ENCODE measurements around the gene DNAJC11. TPM values are rescaled to one million over a fixed set of nuclear protein-coding genes. Genes with fewer than 3 reads are reported as not detected.
A peak's percentile ranks its signal among the peaks of the same experiment; 100 is the strongest.

DNAJC11 gene
- polyA plus RNA-seq, 2 of the 4 experiments (the other 2 are of a cell fraction) = 35.7 to 48.5 TPM

GRCh38 chr1:6613361-6614018 is 88.1 kb downstream of the DNAJC11 start, which contains the start of gene PHF13:
Gene PHF13, plus strand, starts transcription at chr1:6613731. Its CDS starts 336 bp downstream, at chr1:6614067.
- peak; percentile 90 to 96 for ATAC-seq
- peak; percentile 88 to 98 for DNase-seq (ENCODE audit: low read depth in 1 of 2, low spot score in 1 of 2)
- POLR2A ChIA-PET = interaction anchor here (0.7 kb wide), 1 partner anchor 122 kb away, joined by 3 read pairs; the partner anchor contains the start of gene PLEKHG5
- H3K4me2 ChIP-seq = peak within 1 kb of the TSS; percentile 94
- peak within 1 kb of the TSS; percentile 96 to 98 for H3K27ac ChIP-seq
- H3K4me3 ChIP-seq = peak within 1 kb of the TSS; percentile 99
- TF ChIP-seq POLR2A (IDR thresholded peaks at IDR 0.05; ENCODE audit: low read length) (0 out of 2 replicates have a peak, but pooled peaks have one; percentile 10), HOXB13 (CRISPR knock-in tag; IDR thresholded peaks at IDR 0.05; ENCODE audit: low read depth) (no peak), REST (IDR thresholded peaks at IDR 0.05) (no peak), MYC (IDR thresholded peaks at IDR 0.05; ENCODE audit: borderline replicate concordance, low read length) (no peak; the same call in 1 of the 2 replicates), EHMT2 (IDR thresholded peaks at IDR 0.05; ENCODE audit: low read depth) (no peak), POLR2AphosphoS2 (conservative IDR thresholded peaks at IDR 0.05; ENCODE audit: low read length) (no peak), NR3C1 (IDR thresholded peaks at IDR 0.05) (no peak), JUN (IDR thresholded peaks at IDR 0.05) (peak in 1 of 2 experiments; percentile 45; a peak in 1 of 5 replicates), CHD2 (IDR thresholded peaks at IDR 0.05; ENCODE audit: low read length, partially characterized antibody) (peak; percentile 58), ESRRA (IDR thresholded peaks at IDR 0.05; ENCODE audit: borderline replicate concordance, low read length) (no peak), CEBPB (IDR thresholded peaks at IDR 0.05) (no peak), FOXS1 (CRISPR knock-in tag; IDR thresholded peaks at IDR 0.05) (no peak), NPAS2 (CRISPR knock-in tag; IDR thresholded peaks at IDR 0.05; ENCODE audit: borderline replicate concordance) (no peak)
- TF ChIP-seq, protein P1, sequence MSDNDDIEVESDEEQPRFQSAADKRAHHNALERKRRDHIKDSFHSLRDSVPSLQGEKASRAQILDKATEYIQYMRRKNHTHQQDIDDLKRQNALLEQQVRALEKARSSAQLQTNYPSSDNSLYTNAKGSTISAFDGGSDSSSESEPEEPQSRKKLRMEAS (IDR thresholded peaks at IDR 0.05) = peak; percentile 29; the same call in 1 of the 2 replicates
- TF ChIP-seq, protein P2, sequence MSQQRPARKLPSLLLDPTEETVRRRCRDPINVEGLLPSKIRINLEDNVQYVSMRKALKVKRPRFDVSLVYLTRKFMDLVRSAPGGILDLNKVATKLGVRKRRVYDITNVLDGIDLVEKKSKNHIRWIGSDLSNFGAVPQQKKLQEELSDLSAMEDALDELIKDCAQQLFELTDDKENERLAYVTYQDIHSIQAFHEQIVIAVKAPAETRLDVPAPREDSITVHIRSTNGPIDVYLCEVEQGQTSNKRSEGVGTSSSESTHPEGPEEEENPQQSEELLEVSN (IDR thresholded peaks at IDR 0.05; ENCODE audit: borderline replicate concordance, low read depth) = 0 out of 2 replicates have a peak, but pooled peaks have one; percentile 50
- peaks cover 12% of the 10 kb centered on the region; the same call in 2 of the 3 replicates for H3K4me1 ChIP-seq
- FAIRE-seq = no peak
- CTCF ChIA-PET = interaction anchor here (1.9 kb wide), 1 partner anchor 9 kb away, joined by 5 read pairs; no protein-coding TSS in a partner anchor
- no CpG with 5 or more reads among the region's 84 CpGs for WGBS (ENCODE audit: missing lambda C conversion rate)
- H3K9me3 ChIP-seq = no peaks in the 10 kb centered on the region

DNA sequence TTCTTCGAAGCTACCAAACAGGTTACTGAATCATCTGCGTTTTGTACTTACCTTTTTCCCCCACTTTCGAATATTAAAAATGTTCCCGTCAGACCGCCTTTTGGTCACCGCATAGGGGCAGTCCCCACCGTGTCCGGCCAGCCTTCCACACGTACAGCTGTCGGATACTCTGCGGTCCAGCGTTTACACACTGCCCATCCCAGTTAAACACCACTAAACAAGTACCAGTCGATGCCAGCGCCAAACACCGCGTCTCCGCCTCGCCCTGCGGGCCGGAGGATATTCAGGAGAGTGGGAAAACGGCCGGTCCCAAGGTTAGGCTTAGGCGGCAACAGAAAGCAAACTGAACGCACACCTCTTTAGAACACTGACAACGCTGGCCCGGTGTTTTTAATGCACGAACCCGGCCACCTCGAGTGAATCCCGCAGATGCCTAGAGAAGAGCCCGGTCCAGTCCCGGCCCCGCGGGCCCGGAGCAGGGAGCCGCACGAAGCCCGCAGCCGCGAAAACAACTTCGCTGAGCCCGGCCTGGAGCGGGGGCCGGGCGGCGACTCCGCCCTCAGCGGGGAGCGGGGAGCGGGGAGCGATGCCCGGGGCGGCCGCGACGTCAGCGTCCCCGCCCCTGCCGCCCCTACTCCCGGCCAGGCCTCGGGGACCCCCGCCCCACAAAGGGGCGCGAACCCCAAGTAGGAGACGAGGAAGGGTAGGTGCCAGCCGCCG is 88.8 kb downstream of the DNAJC11 start:
- Histone ChIP-seq H3K9me3 (no peaks in the 10 kb centered on the region), H3K4me2 (peak overlapping the region; percentile 86), H3K4me1 (peaks cover 12% of the 10 kb centered on the region; the same call in 2 of the 3 replicates), H3K4me3 (peak overlapping the region; percentile 99), H3K27ac (peak overlapping the region; percentile 96 to 98)
- DNase-seq (ENCODE audit: low read depth in 1 of 2, low spot score in 1 of 2) (peak in 1 of 2 experiments; percentile 38), ATAC-seq (peak; percentile 67 to 73), FAIRE-seq (no peak)
- WGBS (ENCODE audit: missing lambda C conversion rate) = 4% methylated on average over 24 of the region's 67 CpGs
- CTCF ChIA-PET = interaction anchor here (0.8 to 1.9 kb wide), 3 partner anchors 8 to 59 kb away, joined by 3 to 5 read pairs (median 5); partner anchors contain the start of genes NOL9 and THAP3
- TF ChIP-seq GATA3 (IDR thresholded peaks at IDR 0.05; ENCODE audit: borderline replicate concordance) (no peak), REST (IDR thresholded peaks at IDR 0.05) (no peak), HOXB13 (CRISPR knock-in tag; IDR thresholded peaks at IDR 0.05; ENCODE audit: low read depth) (no peak), CBX8 (IDR thresholded peaks at IDR 0.05) (no peak)
- POLR2A ChIA-PET = no interaction called here

Measured in A549 (cell line).